Measurements from ENCODE around the gene KLHDC10. TPM values are rescaled to one million over a fixed set of nuclear protein-coding genes. Genes with fewer than 3 reads are reported as not detected.
A peak's percentile ranks its signal among the peaks of the same experiment; 100 is the strongest.

KLHDC10 gene
- total and polyA plus RNA-seq, 2 experiments from 2014 or later, result 5.5 to 14.7 TPM

DNA sequence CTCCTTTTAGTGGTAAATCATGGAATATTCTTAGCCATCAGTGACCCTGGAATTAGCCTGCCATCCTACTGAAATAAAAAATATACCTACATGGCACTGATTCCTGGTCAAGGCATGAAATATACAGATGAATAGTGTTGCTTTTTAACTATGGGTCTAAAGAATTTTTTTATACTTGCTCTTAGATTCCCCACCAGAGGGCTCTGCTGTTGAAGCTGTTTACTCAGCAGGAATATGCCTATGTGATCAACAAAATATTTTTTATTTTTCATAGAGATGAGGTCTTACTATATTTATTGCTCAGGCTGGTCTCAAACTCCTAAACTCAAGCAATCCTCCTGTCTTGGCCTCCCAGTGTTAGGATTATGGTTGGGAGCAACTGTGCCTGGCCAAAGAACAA is 32.6 kb upstream of the KLHDC10 start:
- no peaks in the 10 kb centered on the region; the same call in 2 of the 3 replicates for H3K9me3 Mint-ChIP-seq
- Histone ChIP-seq H3K4me1 (ENCODE audit: insufficient read depth) (no peaks in the 10 kb centered on the region), H3K4me2 (no peak overlapping the region), H3K4me3 (no peak overlapping the region), H3K27ac (ENCODE audit: low read depth) (no peak overlapping the region), H3K36me3 (ENCODE audit: insufficient read depth) (peaks cover 14% of the 10 kb centered on the region; the same call in 1 of the 2 replicates), H3K27me3 (ENCODE audit: insufficient read depth) (no peaks in the 10 kb centered on the region), H2AFZ (no peak overlapping the region), H4K20me1 (replicated peaks; ENCODE audit: insufficient read depth) (no peaks in the 10 kb centered on the region), H3K9me2 (ENCODE audit: insufficient read depth) (no peaks in the 10 kb centered on the region), H3K79me2 (replicated peaks; ENCODE audit: insufficient read depth) (no peaks in the 10 kb centered on the region), H3F3A (replicated peaks; ENCODE audit: low read depth) (0 out of 2 replicates have a peak, but pooled peaks cover 8% of the 10 kb centered on the region)
- no peak overlapping the region for H3K4me3 Mint-ChIP-seq
- H3K36me3 Mint-ChIP-seq (ENCODE audit: low read depth), result peaks cover 49% of the 10 kb centered on the region
- TF ChIP-seq EZH2phosphoT487 (IDR thresholded peaks at IDR 0.05; ENCODE audit: unreplicated experiment) (no peak), ZNF331 (CRISPR knock-in tag; IDR thresholded peaks at IDR 0.05; ENCODE audit: low read depth) (no peak), POLR2AphosphoS5 (IDR thresholded peaks at IDR 0.05; ENCODE audit: low read depth) (no peak), JUNB (IDR thresholded peaks at IDR 0.05; ENCODE audit: unreplicated experiment) (no peak)
- TF ChIP-seq, protein P1, sequence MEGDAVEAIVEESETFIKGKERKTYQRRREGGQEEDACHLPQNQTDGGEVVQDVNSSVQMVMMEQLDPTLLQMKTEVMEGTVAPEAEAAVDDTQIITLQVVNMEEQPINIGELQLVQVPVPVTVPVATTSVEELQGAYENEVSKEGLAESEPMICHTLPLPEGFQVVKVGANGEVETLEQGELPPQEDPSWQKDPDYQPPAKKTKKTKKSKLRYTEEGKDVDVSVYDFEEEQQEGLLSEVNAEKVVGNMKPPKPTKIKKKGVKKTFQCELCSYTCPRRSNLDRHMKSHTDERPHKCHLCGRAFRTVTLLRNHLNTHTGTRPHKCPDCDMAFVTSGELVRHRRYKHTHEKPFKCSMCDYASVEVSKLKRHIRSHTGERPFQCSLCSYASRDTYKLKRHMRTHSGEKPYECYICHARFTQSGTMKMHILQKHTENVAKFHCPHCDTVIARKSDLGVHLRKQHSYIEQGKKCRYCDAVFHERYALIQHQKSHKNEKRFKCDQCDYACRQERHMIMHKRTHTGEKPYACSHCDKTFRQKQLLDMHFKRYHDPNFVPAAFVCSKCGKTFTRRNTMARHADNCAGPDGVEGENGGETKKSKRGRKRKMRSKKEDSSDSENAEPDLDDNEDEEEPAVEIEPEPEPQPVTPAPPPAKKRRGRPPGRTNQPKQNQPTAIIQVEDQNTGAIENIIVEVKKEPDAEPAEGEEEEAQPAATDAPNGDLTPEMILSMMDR (conservative IDR thresholded peaks at IDR 0.05; ENCODE audit: low read depth in 2 of 2), result 0 out of 4 replicates have a peak, but pooled peaks of 1 of the 2 experiments have one; percentile 19
- ATAC-seq (no peak), DNase-seq (ENCODE audit: low spot score) (no peak)
- H3K27ac Mint-ChIP-seq, result no peak overlapping the region
- H3K4me1 Mint-ChIP-seq, result no peaks in the 10 kb centered on the region
- peaks cover 5% of the 10 kb centered on the region for H3K27me3 Mint-ChIP-seq (ENCODE audit: insufficient read depth, low read depth, poor library complexity)

DNA sequence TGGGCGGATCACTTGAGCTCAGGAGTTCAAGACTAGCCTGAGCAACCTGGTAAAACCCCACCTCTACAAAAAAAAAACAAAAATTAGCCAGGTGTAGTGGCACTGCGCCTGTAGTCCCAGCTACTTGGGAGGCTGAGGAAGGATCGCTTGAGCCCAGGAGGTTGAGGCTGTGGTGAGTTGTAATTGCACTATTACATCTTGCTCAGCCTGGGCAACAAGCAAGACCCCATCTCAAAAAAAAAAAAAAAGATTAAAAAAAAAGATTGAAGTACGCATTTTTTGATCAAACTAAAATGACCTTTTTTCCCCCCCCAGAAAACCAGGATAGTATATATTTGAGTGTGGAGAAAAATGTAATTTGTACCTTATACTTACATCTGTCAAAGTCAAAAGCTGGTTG is 29.8 kb upstream of the KLHDC10 start:
- Mint-ChIP-seq H3K4me3 (no peak overlapping the region), H3K27me3 (ENCODE audit: insufficient read depth, low read depth, poor library complexity) (peaks cover 3% of the 10 kb centered on the region), H3K9me3 (no peaks in the 10 kb centered on the region), H3K36me3 (ENCODE audit: low read depth) (peaks cover 57% of the 10 kb centered on the region), H3K4me1 (no peaks in the 10 kb centered on the region), H3K27ac (no peak overlapping the region)
- 0 out of 2 replicates have a peak, but pooled peaks cover 4% of the 10 kb centered on the region for H3F3A ChIP-seq (replicated peaks; ENCODE audit: low read depth)
- H3K4me3 ChIP-seq, result no peak overlapping the region
- no peaks in the 10 kb centered on the region for H3K9me2 ChIP-seq (ENCODE audit: insufficient read depth)
- H3K4me2 ChIP-seq, result no peak overlapping the region
- DNase-seq (ENCODE audit: low spot score) (no peak), ATAC-seq (no peak)
- H3K27ac ChIP-seq (ENCODE audit: low read depth), result no peak overlapping the region
- H3K27me3 ChIP-seq (ENCODE audit: insufficient read depth), result no peaks in the 10 kb centered on the region
- H3K36me3 ChIP-seq (ENCODE audit: insufficient read depth), result peaks cover 18% of the 10 kb centered on the region
- H4K20me1 ChIP-seq (replicated peaks; ENCODE audit: insufficient read depth), result no peaks in the 10 kb centered on the region; the same call in 1 of the 2 replicates
- no peak overlapping the region for H2AFZ ChIP-seq
- no peaks in the 10 kb centered on the region for H3K79me2 ChIP-seq (replicated peaks; ENCODE audit: insufficient read depth)
- H3K4me1 ChIP-seq (ENCODE audit: insufficient read depth), result no peaks in the 10 kb centered on the region
- TF ChIP-seq STAT1 (IDR thresholded peaks at IDR 0.05; ENCODE audit: unreplicated experiment), result no peak
- TF ChIP-seq ZNF331 (CRISPR knock-in tag; IDR thresholded peaks at IDR 0.05; ENCODE audit: low read depth), result no peak
- TF ChIP-seq, protein P2, sequence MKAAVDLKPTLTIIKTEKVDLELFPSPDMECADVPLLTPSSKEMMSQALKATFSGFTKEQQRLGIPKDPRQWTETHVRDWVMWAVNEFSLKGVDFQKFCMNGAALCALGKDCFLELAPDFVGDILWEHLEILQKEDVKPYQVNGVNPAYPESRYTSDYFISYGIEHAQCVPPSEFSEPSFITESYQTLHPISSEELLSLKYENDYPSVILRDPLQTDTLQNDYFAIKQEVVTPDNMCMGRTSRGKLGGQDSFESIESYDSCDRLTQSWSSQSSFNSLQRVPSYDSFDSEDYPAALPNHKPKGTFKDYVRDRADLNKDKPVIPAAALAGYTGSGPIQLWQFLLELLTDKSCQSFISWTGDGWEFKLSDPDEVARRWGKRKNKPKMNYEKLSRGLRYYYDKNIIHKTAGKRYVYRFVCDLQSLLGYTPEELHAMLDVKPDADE (IDR thresholded peaks at IDR 0.05), result no peak
- TF ChIP-seq, protein P1 (conservative IDR thresholded peaks at IDR 0.05; ENCODE audit: low read depth in 2 of 2), result no peak
- TF ChIP-seq, protein P3, sequence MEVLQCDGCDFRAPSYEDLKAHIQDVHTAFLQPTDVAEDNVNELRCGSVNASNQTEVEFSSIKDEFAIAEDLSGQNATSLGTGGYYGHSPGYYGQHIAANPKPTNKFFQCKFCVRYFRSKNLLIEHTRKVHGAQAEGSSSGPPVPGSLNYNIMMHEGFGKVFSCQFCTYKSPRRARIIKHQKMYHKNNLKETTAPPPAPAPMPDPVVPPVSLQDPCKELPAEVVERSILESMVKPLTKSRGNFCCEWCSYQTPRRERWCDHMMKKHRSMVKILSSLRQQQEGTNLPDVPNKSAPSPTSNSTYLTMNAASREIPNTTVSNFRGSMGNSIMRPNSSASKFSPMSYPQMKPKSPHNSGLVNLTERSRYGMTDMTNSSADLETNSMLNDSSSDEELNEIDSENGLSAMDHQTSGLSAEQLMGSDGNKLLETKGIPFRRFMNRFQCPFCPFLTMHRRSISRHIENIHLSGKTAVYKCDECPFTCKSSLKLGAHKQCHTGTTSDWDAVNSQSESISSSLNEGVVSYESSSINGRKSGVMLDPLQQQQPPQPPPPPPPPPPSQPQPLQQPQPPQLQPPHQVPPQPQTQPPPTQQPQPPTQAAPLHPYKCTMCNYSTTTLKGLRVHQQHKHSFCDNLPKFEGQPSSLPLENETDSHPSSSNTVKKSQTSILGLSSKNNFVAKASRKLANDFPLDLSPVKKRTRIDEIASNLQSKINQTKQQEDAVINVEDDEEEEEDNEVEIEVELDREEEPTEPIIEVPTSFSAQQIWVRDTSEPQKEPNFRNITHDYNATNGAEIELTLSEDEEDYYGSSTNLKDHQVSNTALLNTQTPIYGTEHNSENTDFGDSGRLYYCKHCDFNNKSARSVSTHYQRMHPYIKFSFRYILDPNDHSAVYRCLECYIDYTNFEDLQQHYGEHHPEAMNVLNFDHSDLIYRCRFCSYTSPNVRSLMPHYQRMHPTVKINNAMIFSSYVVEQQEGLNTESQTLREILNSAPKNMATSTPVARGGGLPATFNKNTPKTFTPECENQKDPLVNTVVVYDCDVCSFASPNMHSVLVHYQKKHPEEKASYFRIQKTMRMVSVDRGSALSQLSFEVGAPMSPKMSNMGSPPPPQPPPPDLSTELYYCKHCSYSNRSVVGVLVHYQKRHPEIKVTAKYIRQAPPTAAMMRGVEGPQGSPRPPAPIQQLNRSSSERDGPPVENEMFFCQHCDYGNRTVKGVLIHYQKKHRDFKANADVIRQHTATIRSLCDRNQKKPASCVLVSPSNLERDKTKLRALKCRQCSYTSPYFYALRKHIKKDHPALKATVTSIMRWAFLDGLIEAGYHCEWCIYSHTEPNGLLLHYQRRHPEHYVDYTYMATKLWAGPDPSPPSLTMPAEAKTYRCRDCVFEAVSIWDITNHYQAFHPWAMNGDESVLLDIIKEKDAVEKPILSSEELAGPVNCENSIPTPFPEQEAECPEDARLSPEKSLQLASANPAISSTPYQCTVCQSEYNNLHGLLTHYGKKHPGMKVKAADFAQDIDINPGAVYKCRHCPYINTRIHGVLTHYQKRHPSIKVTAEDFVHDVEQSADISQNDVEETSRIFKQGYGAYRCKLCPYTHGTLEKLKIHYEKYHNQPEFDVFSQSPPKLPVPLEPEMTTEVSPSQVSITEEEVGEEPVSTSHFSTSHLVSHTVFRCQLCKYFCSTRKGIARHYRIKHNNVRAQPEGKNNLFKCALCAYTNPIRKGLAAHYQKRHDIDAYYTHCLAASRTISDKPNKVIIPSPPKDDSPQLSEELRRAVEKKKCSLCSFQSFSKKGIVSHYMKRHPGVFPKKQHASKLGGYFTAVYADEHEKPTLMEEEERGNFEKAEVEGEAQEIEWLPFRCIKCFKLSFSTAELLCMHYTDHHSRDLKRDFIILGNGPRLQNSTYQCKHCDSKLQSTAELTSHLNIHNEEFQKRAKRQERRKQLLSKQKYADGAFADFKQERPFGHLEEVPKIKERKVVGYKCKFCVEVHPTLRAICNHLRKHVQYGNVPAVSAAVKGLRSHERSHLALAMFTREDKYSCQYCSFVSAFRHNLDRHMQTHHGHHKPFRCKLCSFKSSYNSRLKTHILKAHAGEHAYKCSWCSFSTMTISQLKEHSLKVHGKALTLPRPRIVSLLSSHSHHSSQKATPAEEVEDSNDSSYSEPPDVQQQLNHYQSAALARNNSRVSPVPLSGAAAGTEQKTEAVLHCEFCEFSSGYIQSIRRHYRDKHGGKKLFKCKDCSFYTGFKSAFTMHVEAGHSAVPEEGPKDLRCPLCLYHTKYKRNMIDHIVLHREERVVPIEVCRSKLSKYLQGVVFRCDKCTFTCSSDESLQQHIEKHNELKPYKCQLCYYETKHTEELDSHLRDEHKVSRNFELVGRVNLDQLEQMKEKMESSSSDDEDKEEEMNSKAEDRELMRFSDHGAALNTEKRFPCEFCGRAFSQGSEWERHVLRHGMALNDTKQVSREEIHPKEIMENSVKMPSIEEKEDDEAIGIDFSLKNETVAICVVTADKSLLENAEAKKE (CRISPR knock-in tag; IDR thresholded peaks at IDR 0.05), result no peak
